ENCODE data around the gene INVS.

INVS gene

DNA sequence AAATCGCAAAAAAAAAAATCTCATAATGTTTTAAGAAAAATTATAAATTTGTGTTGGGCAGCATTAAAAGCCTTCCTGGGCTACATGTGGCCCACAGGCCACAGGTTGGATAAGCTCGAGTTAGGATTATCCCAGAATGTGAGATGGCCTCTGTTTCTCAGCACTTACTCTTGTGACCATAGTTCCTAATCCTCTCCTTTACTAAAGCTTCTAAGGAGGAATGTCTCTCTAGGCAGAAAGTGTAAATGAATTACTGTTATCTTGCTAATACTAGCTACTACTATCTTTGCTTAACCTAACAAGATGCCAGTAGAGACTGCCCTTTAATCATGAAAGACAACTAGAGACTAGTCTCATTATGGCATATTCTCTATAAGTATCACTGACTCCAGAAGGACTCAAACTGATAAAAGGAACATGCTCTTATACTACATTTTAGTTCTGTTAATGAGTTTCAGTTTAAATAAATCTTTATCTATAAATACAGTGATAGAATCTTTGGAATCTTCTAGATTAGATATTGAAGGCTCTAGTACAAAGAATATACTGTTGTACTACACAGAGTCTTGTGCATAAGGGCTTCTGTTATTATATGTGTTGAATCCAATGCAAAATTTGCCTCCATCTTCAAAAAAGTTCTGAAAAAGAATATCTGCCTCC is 13.8 kb downstream of the INVS start:
- Histone ChIP-seq H3K4me1 (ENCODE audit: control insufficient read depth, low read length) (no peaks in the 10 kb centered on the region), H3K36me3 (ENCODE audit: control insufficient read depth, low read length) (peaks cover 45% of the 10 kb centered on the region), H3K9me2 (replicated peaks; ENCODE audit: control insufficient read depth, low read length) (no peaks in the 10 kb centered on the region), H3K27me3 (ENCODE audit: control insufficient read depth, low read length) (no peaks in the 10 kb centered on the region), H3K27ac (ENCODE audit: low read depth, low read length) (no peak overlapping the region), H3K4me3 (ENCODE audit: low read length) (no peak overlapping the region), H3F3A (ENCODE audit: control insufficient read depth, insufficient read depth) (no peaks in the 10 kb centered on the region), H4K20me1 (ENCODE audit: control insufficient read depth, insufficient read depth, low read depth, low read length) (no peaks in the 10 kb centered on the region), H3K9me3 (ENCODE audit: control insufficient read depth, insufficient read depth, low read length) (no peaks in the 10 kb centered on the region), H3K4me2 (ENCODE audit: low read length) (no peak overlapping the region), H3K79me2 (ENCODE audit: control insufficient read depth, low read length) (peaks cover 6% of the 10 kb centered on the region)
- TF ChIP-seq EZH2phosphoT487 (IDR thresholded peaks at IDR 0.05; ENCODE audit: borderline replicate concordance, low read length), result no peak
- TF ChIP-seq, protein P1, sequence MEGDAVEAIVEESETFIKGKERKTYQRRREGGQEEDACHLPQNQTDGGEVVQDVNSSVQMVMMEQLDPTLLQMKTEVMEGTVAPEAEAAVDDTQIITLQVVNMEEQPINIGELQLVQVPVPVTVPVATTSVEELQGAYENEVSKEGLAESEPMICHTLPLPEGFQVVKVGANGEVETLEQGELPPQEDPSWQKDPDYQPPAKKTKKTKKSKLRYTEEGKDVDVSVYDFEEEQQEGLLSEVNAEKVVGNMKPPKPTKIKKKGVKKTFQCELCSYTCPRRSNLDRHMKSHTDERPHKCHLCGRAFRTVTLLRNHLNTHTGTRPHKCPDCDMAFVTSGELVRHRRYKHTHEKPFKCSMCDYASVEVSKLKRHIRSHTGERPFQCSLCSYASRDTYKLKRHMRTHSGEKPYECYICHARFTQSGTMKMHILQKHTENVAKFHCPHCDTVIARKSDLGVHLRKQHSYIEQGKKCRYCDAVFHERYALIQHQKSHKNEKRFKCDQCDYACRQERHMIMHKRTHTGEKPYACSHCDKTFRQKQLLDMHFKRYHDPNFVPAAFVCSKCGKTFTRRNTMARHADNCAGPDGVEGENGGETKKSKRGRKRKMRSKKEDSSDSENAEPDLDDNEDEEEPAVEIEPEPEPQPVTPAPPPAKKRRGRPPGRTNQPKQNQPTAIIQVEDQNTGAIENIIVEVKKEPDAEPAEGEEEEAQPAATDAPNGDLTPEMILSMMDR (IDR thresholded peaks at IDR 0.05; ENCODE audit: low read depth, low read length, poor library complexity, severe bottlenecking), result no peak

DNA sequence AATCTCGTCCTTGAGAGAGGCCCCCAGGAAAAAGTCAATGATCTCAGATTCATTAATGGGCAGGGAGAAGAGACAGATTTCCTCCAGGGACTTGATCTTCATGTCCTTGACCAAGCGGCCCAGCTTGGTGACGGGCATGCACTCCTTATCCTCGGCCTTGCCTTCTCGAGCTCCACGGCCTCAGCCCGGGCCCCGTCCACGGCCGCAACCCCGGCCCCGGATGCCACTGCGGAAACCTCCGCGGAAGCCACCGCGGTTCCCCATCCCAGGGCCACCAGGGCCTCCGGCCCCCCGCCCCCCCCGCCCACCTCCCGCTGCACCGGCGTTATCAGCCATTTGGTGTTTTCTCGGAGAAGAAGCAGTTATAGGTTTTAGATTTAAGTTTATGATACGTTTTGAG is 18.3 kb downstream of the INVS start:
- no peaks in the 10 kb centered on the region for H3F3A ChIP-seq (ENCODE audit: control insufficient read depth, insufficient read depth)
- TF ChIP-seq, protein P1 (IDR thresholded peaks at IDR 0.05; ENCODE audit: low read depth, low read length, poor library complexity, severe bottlenecking), result no peak
- TF ChIP-seq EZH2phosphoT487 (IDR thresholded peaks at IDR 0.05; ENCODE audit: borderline replicate concordance, low read length), result no peak
- no peaks in the 10 kb centered on the region for H3K9me3 ChIP-seq (ENCODE audit: control insufficient read depth, insufficient read depth, low read length)
- H3K4me3 ChIP-seq (ENCODE audit: low read length), result no peak overlapping the region
- no peaks in the 10 kb centered on the region for H4K20me1 ChIP-seq (ENCODE audit: control insufficient read depth, insufficient read depth, low read depth, low read length)
- H3K9me2 ChIP-seq (replicated peaks; ENCODE audit: control insufficient read depth, low read length), result no peaks in the 10 kb centered on the region
- H3K79me2 ChIP-seq (ENCODE audit: control insufficient read depth, low read length), result peaks cover 3% of the 10 kb centered on the region; the same call in 1 of the 2 replicates
- no peaks in the 10 kb centered on the region for H3K27me3 ChIP-seq (ENCODE audit: control insufficient read depth, low read length)
- H3K4me1 ChIP-seq (ENCODE audit: control insufficient read depth, low read length), result no peaks in the 10 kb centered on the region
- H3K36me3 ChIP-seq (ENCODE audit: control insufficient read depth, low read length), result peaks cover 31% of the 10 kb centered on the region
- no peak overlapping the region for H3K4me2 ChIP-seq (ENCODE audit: low read length)
- H3K27ac ChIP-seq (ENCODE audit: low read depth, low read length), result no peak overlapping the region

DNA sequence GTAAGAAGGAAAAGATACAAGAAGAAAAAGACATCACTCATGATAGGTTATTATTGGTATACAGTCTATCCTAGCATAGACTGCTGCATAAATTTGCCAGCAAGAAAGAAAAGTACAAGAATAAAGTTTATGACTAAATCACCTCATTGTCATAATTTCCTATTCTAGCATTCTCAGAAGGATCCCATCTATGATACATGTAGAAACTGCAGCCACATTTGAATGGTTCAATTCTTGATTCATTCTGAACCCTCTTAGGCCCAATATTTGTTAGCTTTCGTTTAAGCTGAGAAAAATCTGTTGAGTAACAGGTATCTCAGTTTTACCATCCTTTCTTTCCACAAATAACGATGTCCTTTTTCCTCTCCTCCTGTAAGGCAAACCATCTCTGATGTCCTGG is 21.2 kb downstream of the INVS start:
- Histone ChIP-seq H3K4me3 (ENCODE audit: low read length) (no peak overlapping the region), H3K79me2 (ENCODE audit: control insufficient read depth, low read length) (peaks cover 9% of the 10 kb centered on the region), H3K36me3 (ENCODE audit: control insufficient read depth, low read length) (peaks cover 12% of the 10 kb centered on the region), H3F3A (ENCODE audit: control insufficient read depth, insufficient read depth) (no peaks in the 10 kb centered on the region), H3K4me2 (ENCODE audit: low read length) (no peak overlapping the region), H3K4me1 (ENCODE audit: control insufficient read depth, low read length) (no peaks in the 10 kb centered on the region), H3K27ac (ENCODE audit: low read depth, low read length) (no peak overlapping the region), H3K9me2 (replicated peaks; ENCODE audit: control insufficient read depth, low read length) (no peaks in the 10 kb centered on the region), H4K20me1 (ENCODE audit: control insufficient read depth, insufficient read depth, low read depth, low read length) (no peaks in the 10 kb centered on the region), H3K9me3 (ENCODE audit: control insufficient read depth, insufficient read depth, low read length) (no peaks in the 10 kb centered on the region), H3K27me3 (ENCODE audit: control insufficient read depth, low read length) (no peaks in the 10 kb centered on the region)
- TF ChIP-seq EZH2phosphoT487 (IDR thresholded peaks at IDR 0.05; ENCODE audit: borderline replicate concordance, low read length), result no peak
- TF ChIP-seq, protein P1 (IDR thresholded peaks at IDR 0.05; ENCODE audit: low read depth, low read length, poor library complexity, severe bottlenecking), result no peak
